K562 (cell line): ENCODE data around the gene TNF. TPM values are rescaled to one million over a fixed set of nuclear protein-coding genes. Genes with fewer than 3 reads are reported as not detected.

Experiments
- E2F3 ChIP-seq: fragments of 250-450 bp; sonication (Bioruptor Pico); IDR thresholded peaks from 2 replicates; pipeline ENCODE4 v1.4.0; 2020; ENCODE audit warnings: mild to moderate bottlenecking
- E2F5 ChIP-seq: sonication (generic); formaldehyde crosslinking; IDR thresholded peaks from 2 replicates; pipeline ENCODE4 v1.8.0; 2022; ENCODE audit warnings: mild to moderate bottlenecking, missing genetic modification reagents
- EP400 ChIP-seq: fragments of 450-650 bp; IDR thresholded peaks from 2 replicates; pipeline ENCODE4 v1.6.1; 2017; ENCODE audit warnings: antibody characterized with exemption, mild to moderate bottlenecking, moderate library complexity
- ETV1 ChIP-seq: fragments of 450-650 bp; conservative IDR thresholded peaks from 2 replicates; pipeline ENCODE4 v1.6.1; 2016; ENCODE audit warnings: missing genetic modification characterization, control low read depth, low read depth, missing compliant biosample characterization
- FIP1L1 ChIP-seq: fragments of 200-400 bp; formaldehyde crosslinking; IDR thresholded peaks from 2 replicates; pipeline ENCODE4 v1.6.1; 2018; ENCODE audit warnings: mild to moderate bottlenecking, low read depth, low read length; ENCODE audit not compliant: poor library complexity, severe bottlenecking
- FOXM1 ChIP-seq, 2 experiments: fragments of 450-650 bp in 1 of 2; sonication (generic) in 1 of 2; formaldehyde crosslinking in 1 of 2; IDR thresholded peaks; 2 replicates each; pipeline versions ENCODE4 v1.6.1 to v1.9.0; 2017 to 2022; ENCODE audit warnings: low read depth in 2 of 2, mild to moderate bottlenecking in 2 of 2, missing genetic modification reagents in 1 of 2, moderate library complexity in 1 of 2
- GATAD2A ChIP-seq: fragments of 450-650 bp; IDR thresholded peaks from 2 replicates; pipeline ENCODE4 v1.6.1; 2017
- GTF2F1 ChIP-seq: IDR thresholded peaks from 2 replicates; pipeline ENCODE4 v1.6.1; 2011; ENCODE audit warnings: low read depth, low read length, improper control_type of control experiment
- HIVEP1 ChIP-seq: fragments of 250-450 bp; sonication (Bioruptor Pico); IDR thresholded peaks from 2 replicates; pipeline ENCODE4 v1.4.0; 2020; ENCODE audit warnings: mild to moderate bottlenecking
- ID3 ChIP-seq, 2 experiments: fragments of 250-450 bp in 1 of 2; fragments of 450-650 bp in 1 of 2; sonication (Bioruptor Pico) in 1 of 2; IDR thresholded peaks; 2 replicates each; pipeline versions ENCODE4 v1.6.1 to v1.8.0; 2016 to 2021; ENCODE audit warnings: mild to moderate bottlenecking in 2 of 2, moderate library complexity in 2 of 2, missing compliant biosample characterization in 1 of 2, missing genetic modification characterization in 1 of 2
- ILF3 ChIP-seq: fragments of 450-650 bp; IDR thresholded peaks from 2 replicates; pipeline ENCODE4 v1.6.1; 2018; ENCODE audit warnings: antibody characterized with exemption, mild to moderate bottlenecking, moderate library complexity, borderline replicate concordance
- MLLT1 ChIP-seq, 2 experiments: fragments of 450-650 bp; IDR thresholded peaks; 2 replicates each; pipeline ENCODE4 v1.6.1; 2016
- NBN ChIP-seq: fragments of 450-650 bp; IDR thresholded peaks from 2 replicates; pipeline ENCODE4 v1.6.1; 2016; ENCODE audit warnings: low read depth, mild to moderate bottlenecking
- PHF21A ChIP-seq: fragments of 450-650 bp; IDR thresholded peaks from 2 replicates; pipeline ENCODE4 v1.6.1; 2017; ENCODE audit warnings: low read depth, borderline replicate concordance
- PHF8 ChIP-seq: fragments of 200-600 bp; sonication (generic); IDR thresholded peaks from 2 replicates; pipeline ENCODE4 v1.6.1; 2012; ENCODE audit warnings: mixed run types, mild to moderate bottlenecking, inconsistent platforms, low read length, moderate library complexity, borderline replicate concordance
- POLR2G ChIP-seq: fragments of 200-400 bp; formaldehyde crosslinking; IDR thresholded peaks from 2 replicates; pipeline ENCODE4 v1.6.1; 2017; ENCODE audit warnings: low read depth, mild to moderate bottlenecking, antibody characterized with exemption, low read length, moderate library complexity
- SMARCB1 ChIP-seq: IDR thresholded peaks from 2 replicates; pipeline ENCODE4 v1.6.1; 2011; ENCODE audit warnings: improper control_type of control experiment, low read depth; ENCODE audit not compliant: insufficient read length
- SP1 ChIP-seq: sonication (generic); formaldehyde crosslinking; IDR thresholded peaks from 2 replicates; pipeline ENCODE4 v1.8.1; 2022; ENCODE audit warnings: mild to moderate bottlenecking, missing genetic modification reagents
- UBTF ChIP-seq, 2 experiments: IDR thresholded peaks; 2 replicates each; pipeline ENCODE4 v1.6.1; 2012; ENCODE audit warnings: improper control_type of control experiment in 2 of 2, low read depth in 2 of 2, low read length in 2 of 2, borderline replicate concordance in 1 of 2
- ZC3H4 ChIP-seq: sonication (generic); formaldehyde crosslinking; IDR thresholded peaks from 2 replicates; pipeline ENCODE4 v1.9.0; 2021; ENCODE audit warnings: missing genetic modification reagents, borderline replicate concordance
- ZFP1 ChIP-seq: fragments of 450-650 bp; formaldehyde crosslinking; IDR thresholded peaks from 2 replicates; pipeline ENCODE4 v1.4.0; 2020; ENCODE audit warnings: mild to moderate bottlenecking, mixed read lengths
- ZNF263 ChIP-seq: sonication (generic); formaldehyde crosslinking; IDR thresholded peaks from 2 replicates; pipeline ENCODE4 v1.8.0; 2022; ENCODE audit warnings: mild to moderate bottlenecking, missing genetic modification reagents, borderline replicate concordance
- ZNF583 ChIP-seq: fragments of 250-450 bp; sonication (Bioruptor Pico); IDR thresholded peaks from 2 replicates; pipeline ENCODE4 v1.4.0; 2020
- polyA plus RNA-seq, 8 experiments: library from polyadenylated mRNA; depleted of rRNA in 4 of 8; stranded (reverse) in 5 of 8; unstranded in 3 of 8; fragments of >200 nt; fragmentation: Nextera tagmentation in 2 of 8; fragmentation: Illumina TruSeq in 1 of 8; extraction: Ambion mirVana in 2 of 8; extraction: Trizol in 1 of 8; gene quantifications; 2 replicates each; pipeline versions ENCODE4 v1.2.1 to v1.2.3, GENCODE V29; 2011 to 2014; ENCODE audit warnings: inconsistent platforms in 1 of 8, missing spikeins in 1 of 8
- total RNA-seq, 7 experiments: library from RNA; depleted of rRNA in 6 of 7; stranded (reverse); fragments of >200 nt in 6 of 7; fragmentation: Illumina TruSeq in 2 of 7; extraction: Trizol in 2 of 7; gene quantifications; 2 replicates each; pipeline versions ENCODE4 v1.2.1 to v1.2.3, GENCODE V29; 2011 to 2021; ENCODE audit warnings: low replicate concordance in 1 of 7

The TNF gene
- total and polyA plus RNA-seq, 9 of the 15 experiments (the other 6 are each of a cell fraction or from before 2014, with no cell fraction given), result 0.08 to 0.40 TPM; not detected in 7

GRCh38 chr6:31580807-31581433 lies 5.6 kb downstream of the TNF start (continued):
- TF ChIP-seq FOXM1 (IDR thresholded peaks at IDR 0.05; ENCODE audit: low read depth), result no peak
- 0 out of 2 replicates have a peak, but pooled peaks have one; percentile 62 for TF ChIP-seq FOXM1 (CRISPR knock-in tag; IDR thresholded peaks at IDR 0.05; ENCODE audit: low read depth)
- peak; percentile 73 for TF ChIP-seq NBN
- no peak for TF ChIP-seq GTF2F1
- no peak for TF ChIP-seq ZNF583 (CRISPR knock-in tag)
- peak; percentile 92 for TF ChIP-seq GATAD2A
- no peak for TF ChIP-seq ID3 (CRISPR knock-in tag; IDR thresholded peaks at IDR 0.05)
- peak; percentile 73; the same call in 1 of the 2 replicates for TF ChIP-seq ID3 (tag; IDR thresholded peaks at IDR 0.05)
- peak; percentile 96 for TF ChIP-seq FIP1L1
- peak; percentile 98 for TF ChIP-seq ZNF263 (CRISPR knock-in tag)
- 0 out of 2 replicates have a peak, but pooled peaks have one; percentile 55 for TF ChIP-seq HIVEP1 (CRISPR knock-in tag)
- TF ChIP-seq POLR2G, result peak; percentile 95
- TF ChIP-seq UBTF (IDR thresholded peaks at IDR 0.05; ENCODE audit: borderline replicate concordance in 1 of 2, low read depth in 2 of 2, low read length in 2 of 2), result peak; percentile 95 to 96
- no peak for TF ChIP-seq ILF3
- peak; percentile 85 for TF ChIP-seq SP1 (CRISPR knock-in tag)
- peak; percentile 96 for TF ChIP-seq E2F5 (CRISPR knock-in tag)
- TF ChIP-seq SMARCB1, result no peak
- 0 out of 2 replicates have a peak, but pooled peaks have one; percentile 5 for TF ChIP-seq E2F3 (CRISPR knock-in tag)
- TF ChIP-seq ZFP1 (CRISPR knock-in tag), result no peak
- TF ChIP-seq ETV1 (tag), result peak; percentile 31; the same call in 1 of the 2 replicates
- TF ChIP-seq ZC3H4, result no peak
- peak; percentile 44; the same call in 1 of the 2 replicates for TF ChIP-seq EP400
- TF ChIP-seq PHF21A, result peak; percentile 69; the same call in 1 of the 2 replicates
- TF ChIP-seq PHF8, result peak; percentile 86; the same call in 1 of the 2 replicates
- TF ChIP-seq MLLT1 (IDR thresholded peaks at IDR 0.05), result peak; percentile 26 to 45; a peak in 1 of 4 replicates
